SU-DHL-6 (cell line): ENCODE measurements around the gene TFF2.

ENCODE experiments used
- EZH2phosphoT487 ChIP-seq: fragments of 200-600 bp; sonication (generic), shearing (Covaris generic); conservative IDR thresholded peaks from 2 replicates; pipeline ENCODE4 v1.6.1; 2018; ENCODE audit warnings: mild to moderate bottlenecking, antibody characterized with exemption, low read length, moderate library complexity, mixed read lengths
- TF ChIP-seq, protein P1 (sequence below): fragments of 200-600 bp; sonication (generic); IDR thresholded peaks from one replicate; pipeline ENCODE4 v1.5.1; 2017; ENCODE audit warnings: antibody characterized with exemption, mild to moderate bottlenecking, low read length, moderate library complexity; ENCODE audit not compliant: insufficient read depth, poor library complexity, severe bottlenecking

DNA sequence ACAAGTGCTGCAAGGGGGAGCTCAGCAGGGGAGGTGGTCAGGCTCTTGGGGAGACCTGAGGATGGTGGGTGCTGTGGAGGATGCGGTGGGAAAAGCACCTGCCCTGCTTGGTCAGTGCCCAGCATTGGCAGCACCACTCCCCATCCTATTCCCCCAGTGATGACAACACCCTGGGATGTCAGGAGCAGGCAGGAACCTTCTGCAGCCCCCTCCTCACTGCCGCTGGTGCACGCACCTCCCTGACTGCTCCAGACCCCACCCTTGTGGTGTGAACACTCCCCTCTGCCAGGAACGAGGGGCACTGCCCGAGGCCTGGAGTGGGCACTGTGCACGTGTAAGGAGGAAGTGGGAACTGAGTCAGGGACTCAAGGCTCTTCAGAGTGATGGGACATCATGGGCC is 32.5 kb upstream of the TFF2 start:
- TF ChIP-seq, protein P1, sequence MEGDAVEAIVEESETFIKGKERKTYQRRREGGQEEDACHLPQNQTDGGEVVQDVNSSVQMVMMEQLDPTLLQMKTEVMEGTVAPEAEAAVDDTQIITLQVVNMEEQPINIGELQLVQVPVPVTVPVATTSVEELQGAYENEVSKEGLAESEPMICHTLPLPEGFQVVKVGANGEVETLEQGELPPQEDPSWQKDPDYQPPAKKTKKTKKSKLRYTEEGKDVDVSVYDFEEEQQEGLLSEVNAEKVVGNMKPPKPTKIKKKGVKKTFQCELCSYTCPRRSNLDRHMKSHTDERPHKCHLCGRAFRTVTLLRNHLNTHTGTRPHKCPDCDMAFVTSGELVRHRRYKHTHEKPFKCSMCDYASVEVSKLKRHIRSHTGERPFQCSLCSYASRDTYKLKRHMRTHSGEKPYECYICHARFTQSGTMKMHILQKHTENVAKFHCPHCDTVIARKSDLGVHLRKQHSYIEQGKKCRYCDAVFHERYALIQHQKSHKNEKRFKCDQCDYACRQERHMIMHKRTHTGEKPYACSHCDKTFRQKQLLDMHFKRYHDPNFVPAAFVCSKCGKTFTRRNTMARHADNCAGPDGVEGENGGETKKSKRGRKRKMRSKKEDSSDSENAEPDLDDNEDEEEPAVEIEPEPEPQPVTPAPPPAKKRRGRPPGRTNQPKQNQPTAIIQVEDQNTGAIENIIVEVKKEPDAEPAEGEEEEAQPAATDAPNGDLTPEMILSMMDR, result no peak
- TF ChIP-seq EZH2phosphoT487, result no peak
